GM19240 (cell line): ENCODE results near the gene VPS13D.

ENCODE experiments used
- DNase-seq: peaks from one replicate; pipeline ENCODE4 v3.0.0; 2011; ENCODE audit warnings: low spot score; ENCODE audit not compliant: insufficient read length

Gene VPS13D

DNA sequence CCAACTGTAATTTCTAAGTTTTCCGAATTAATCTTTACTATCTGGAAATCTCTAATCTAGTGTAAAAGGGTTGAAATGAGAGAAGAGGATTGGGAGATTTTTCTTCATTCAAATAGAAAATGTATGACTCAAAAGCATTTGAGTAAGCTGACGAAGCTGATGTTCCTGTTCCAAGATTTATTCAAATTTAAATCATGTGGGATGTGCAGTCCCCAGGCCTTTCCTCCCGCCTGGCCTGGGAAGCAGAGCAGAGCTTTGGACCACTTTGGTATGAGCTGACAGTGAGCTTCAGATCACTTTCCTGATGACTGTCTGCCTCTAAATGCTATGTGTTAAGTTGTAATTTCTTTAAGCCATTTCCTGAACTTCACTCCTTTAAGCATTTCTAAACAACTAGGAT is 196.2 kb downstream of the VPS13D start:
- no peak for DNase-seq

DNA sequence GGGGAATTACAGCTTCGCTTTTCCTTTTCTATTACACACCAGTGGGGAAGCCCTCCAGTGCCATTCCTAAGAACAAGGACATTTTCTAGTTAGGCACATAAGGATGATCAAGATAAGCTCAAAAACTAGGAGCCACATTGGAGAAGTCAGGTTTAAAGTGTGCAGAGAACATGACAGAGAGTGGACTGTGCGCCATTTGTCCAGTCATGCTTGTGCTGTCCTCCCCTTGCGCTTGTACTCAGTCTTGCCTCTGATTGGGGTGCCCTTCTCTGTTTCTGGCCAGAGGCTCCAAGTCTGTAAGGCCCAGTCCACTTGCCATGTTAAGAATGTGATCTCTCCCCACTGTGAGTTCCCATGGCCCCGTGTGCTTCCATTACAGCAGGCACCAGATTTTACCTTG is 198.5 kb downstream of the VPS13D start:
- DNase-seq = no peak

DNA sequence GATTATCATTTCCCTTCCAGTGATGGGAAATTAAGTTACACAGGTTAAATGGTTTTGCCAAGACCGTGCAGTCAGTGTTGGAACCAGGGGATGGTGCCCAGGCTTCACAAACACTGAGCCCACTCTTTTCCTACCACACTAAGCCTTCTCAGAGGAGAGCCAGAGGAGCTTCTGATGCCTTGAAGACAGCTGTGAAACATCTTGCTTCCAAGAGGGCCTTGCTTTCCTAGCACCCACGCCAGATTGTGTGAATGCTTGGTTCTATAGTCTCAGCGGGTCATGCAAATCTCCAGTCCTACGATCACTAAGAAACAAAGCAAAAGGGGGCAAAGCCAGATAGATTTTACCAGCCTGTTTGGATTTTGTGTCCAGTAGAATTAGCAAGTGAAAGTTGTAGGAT is 200.7 kb downstream of the VPS13D start:
- no peak for DNase-seq

DNA sequence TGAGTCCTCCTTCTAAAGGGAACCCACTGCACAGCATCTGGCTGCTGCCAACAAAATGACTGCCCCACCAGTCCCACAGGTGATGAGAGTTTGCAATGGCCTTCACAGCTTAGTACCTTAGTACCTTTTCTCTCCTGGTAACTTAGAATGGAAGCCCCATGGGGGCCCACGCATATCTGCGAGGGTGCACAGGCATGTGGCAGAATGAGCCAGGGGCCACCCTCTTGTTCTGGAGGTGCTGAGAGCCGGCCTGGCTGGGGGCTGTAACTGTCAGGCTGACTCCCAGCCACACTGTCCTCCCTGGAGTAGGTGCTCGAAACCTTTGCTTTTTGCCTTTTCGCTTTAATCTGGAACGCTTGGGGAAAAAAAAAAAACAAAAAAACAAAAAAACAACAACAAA is 203.1 kb downstream of the VPS13D start:
- DNase-seq = no peak

DNA sequence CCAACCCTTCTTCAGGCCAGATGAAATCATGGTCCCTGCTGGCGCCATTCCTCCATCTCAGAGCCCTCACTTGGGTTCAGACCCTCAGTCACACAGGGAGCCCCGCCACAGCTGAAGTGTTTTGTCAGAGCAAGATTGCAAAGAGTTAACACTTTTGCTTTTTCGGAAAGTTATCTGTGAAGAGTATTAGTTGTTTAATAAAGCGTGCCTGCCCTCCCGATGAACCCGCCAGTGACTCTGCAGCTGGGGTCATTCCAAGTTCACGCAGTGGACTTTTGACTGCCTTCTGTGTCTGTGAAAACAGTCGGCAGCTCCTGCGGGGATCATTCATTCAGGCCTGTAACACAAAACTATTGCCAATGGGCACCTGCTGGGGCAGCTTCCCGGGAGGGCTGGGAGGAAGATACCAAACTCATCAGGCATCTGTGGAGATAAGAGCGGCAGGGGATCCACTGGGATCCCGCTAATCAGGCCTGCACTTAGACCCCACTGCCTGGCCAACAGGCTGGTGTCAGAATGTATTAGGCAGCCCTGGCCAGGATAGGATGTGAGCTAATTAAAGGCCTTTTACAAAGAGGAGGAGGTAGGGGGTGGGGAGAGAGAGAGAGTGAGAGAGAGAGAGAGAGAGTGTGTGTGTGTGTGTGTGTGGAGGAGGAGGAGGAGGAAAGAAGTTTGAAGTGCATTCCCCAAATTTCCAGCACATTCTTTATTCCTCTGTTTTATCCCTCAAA is 203.7 kb downstream of the VPS13D start:
- no peak for DNase-seq

DNA sequence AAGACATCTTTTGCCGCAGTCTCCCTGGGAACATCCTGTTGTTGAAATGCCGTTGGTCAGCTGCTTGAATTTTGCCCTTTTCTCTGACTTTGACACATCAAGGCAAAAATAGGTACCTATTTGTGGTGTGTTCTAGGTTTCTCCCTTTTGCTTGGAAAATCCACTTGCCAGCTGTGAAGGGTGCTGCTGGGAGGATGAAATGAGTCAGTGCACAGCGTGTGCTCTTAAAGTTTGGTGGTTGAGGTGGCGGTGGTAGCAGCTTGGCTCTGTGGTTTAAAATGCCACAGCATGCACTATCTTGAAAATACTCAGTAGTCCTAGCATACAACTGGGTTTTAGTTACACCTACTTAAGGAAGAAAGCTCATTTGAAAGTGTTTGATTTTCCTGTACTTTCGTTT is 204.3 kb downstream of the VPS13D start:
- DNase-seq = no peak

DNA sequence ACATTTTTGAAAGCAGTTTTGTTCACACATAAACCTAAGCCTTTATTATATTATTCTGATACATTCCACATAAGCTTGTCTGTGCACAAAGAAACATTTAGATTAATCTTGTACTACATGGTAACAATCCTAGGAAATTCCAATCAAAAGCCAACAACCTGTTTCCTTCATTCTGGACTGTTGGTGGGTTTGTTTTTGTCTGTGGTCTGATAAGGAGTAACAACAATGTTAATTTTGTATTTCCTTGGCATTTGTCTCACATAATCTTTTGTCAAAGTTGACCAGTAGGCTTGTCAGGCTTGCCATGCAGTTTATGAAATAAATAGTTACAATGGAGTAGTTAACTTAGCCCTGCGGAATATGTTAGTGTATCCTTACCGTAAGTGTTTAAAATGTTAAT is 204.9 kb downstream of the VPS13D start:
- DNase-seq = no peak

DNA sequence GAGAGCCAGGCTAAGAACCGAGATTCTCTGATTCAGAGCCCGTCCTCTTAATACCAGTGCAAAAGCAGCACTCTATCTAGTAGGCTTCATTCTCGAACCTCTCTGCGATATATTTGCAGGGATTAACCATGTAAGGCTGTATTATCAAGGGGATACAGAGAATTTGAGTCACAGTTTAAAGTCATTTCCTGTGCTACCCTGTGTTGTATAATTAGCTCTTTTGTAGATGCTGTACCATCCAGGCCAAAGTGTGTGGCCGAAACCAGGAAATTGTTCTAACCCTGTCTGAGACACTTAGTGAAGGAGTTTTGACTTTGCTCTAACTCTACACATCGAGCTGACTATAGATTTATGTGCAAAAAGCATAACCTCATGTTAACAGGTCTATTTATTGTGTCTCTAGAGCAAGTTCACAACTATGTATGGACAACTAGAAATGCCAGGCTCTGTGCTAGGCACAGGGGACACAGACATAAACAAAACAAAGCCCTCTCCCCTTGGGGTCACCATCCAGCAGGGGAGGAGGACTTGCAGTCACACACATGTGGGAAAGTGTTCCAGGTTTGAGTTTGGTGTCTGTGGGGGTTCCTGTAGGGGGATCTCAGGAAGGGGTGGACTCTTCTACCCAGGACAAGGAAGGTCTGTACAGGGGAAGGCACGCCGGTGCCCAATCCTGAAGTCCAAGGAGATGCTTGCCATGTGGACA is 206.0 kb downstream of the VPS13D start:
- no peak for DNase-seq

DNA sequence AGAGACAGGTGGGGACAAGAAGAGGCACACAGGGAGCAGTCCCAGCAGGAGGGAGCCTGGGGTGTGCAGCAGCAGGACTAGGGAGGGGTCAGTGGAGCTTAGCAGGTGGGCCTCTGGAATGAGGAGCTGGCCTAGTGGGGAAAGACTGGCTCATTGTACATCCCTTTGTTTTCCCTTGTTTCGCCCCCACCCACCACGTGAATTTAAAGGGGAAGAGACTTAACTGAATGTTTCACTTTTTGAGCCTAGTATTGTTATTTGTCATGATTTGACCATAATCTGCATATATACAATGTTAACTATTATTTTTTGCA is 206.5 kb downstream of the VPS13D start:
- no peak for DNase-seq

DNA sequence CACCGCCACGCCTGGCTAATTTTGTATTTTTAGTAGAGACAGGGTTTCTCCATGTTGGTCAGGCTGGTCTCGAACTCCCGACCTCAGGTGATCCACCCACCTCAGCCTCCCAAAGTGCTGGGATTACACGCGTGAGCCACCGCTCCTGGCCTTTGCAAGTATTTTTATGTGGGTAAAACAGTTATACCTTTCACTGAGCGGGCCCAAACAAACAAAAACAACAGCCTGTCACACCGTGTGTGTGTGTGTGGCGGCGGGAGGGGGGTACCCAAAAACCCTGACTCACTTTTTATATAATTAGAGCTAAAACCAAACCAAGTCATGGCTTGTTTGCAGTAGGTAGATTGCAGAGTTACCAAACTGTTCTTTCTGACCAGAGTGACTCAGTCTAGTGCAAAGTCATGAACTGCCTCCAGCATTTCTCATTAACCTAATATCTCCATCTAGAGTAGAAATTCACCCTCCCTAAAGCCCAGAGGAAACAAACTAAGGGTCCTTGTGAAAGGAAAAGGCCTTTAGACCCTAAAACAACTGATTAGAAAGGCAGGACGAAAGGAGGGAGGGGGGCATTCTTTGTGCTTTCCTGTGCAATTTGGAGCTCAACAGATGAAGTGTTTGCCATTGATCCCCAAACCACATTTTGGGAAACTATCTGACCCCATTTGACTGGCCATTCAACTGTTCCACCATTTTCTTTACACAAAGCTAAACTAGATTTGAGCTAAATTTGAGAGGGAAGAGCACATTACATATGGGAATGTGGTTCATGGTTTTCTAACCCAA is 207.2 kb downstream of the VPS13D start:
- DNase-seq = no peak

DNA sequence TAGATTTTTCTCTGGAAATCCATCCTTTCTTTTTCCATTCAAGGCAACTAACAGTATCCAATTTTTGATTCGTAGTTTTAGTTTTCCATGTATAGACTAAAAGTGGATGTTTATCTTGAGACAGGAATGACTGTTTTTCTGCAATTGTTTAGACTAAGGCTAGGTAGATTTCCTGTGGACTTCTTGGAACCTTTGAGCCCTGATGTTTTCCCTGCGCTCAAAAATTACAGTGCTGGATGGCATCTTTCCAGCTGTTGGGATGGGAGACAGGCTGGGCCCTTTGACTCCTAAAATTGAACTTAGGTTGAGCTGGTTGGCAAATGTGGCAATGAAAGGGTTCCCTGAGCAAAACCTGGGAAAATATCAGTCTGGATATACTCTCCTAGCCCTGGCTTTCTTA is 207.8 kb downstream of the VPS13D start:
- no peak for DNase-seq

DNA sequence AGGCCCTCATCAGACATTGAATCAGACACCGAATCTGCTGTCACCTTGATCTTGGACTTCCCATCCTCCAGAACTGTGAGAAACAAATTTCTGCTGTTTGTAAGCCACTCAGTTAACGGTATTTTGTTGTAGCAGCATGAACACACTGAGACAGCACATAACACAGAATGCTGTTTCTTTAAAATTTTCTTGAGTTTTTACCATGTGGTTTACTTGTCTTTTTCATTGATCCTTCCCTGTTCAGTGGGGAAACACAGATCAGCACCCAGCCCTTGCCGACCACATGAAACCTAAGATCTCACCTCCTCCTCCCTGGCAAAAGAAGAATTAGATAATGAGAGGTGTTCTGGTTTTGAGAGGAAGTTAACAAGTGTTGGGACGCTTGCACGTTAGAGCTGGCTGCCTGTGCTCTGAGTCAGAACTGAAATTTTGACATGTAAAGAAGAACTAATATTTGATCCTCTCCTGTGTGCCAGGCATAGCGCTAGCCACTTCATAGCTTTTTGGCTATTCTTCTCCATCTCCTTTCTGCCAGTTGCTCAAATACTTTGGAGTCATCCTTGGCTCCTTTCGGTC is 208.6 kb downstream of the VPS13D start:
- no peak for DNase-seq

DNA sequence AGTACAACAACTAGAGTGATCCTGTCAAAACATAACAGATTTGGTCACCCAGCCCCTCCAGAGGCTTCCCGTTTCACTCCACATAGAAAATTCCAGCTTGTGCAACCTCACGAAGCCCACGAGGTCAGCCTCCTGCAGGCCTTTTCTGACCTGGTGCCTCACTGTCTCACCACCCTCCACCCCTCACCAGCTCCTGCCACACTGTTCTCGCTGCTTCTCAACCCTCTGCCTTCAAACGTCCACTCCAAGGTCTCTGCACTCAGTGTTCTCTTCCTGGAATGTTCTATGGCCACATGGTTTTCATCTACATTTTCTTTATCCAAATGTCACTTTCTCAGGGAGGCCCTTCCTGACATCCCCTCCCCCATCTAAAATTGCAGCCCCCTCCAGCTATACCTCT is 209.2 kb downstream of the VPS13D start:
- no peak for DNase-seq

DNA sequence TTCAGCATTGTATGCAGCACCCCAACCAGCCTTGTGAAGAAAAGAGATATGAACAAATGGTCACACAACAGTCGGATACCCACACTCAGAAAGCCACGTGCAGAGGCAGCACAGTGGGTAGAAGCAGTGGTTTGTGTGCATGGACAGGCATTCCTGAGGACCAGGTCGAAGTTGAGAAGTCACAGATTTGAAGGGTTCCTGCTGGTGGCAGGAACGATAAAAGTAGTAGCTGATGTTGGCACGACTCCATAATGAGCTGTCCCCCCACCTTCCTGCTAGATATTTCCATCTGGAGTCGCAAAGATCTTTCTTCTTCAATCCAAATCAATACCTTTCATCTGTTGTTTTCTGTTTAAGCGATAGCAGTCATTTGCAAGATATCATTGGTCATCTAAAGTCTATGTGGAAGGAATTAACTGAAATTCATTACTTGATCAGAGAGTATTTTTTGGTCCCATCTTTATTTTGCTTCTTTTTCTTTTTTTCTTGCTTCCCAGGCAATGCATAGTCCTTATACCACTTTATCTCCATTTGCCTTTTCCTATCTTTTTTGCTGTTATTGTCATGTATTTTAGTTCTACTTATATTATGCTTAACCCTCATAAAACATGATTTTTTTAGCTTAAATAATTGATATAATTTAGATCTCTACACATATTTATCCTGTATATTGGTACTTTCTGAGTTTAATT is 211.7 kb downstream of the VPS13D start:
- DNase-seq = no peak

DNA sequence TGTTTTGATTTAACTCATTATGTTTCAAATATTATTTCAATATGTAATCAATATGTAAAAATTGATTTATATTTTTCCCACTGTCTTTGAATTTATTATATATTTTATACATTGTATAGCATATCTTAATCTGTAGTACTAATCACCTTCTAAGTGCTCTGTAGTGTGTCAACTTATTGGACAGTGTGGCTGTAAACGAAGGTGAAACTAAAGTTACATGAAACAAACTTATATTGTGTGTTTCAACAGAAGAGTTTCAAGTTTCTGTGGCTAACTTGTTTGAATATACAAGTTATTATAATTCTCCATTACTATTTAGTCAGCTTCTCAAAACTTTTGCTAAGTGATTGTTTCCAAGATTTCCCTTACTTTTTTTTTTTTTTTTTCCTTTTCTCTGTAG is 212.4 kb downstream of the VPS13D start:
- no peak for DNase-seq

DNA sequence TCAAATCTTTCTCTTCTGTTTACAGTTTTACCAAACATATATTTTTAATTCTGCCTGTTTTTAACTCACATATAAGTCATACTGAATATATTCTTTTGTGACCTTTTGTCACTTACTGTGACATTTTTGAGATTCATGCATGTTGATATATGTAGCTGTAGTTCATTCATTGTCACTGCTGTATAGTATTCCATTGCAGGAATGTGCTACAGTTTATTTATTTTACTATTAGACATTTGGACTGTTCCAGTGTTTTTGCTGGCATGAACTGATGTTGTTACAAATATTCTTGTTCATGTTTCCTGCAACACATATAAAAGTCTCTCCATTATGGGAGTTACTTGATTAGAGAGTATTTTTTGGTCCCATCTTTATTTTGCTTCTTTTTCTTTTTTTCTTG is 213.3 kb downstream of the VPS13D start:
- no peak for DNase-seq

DNA sequence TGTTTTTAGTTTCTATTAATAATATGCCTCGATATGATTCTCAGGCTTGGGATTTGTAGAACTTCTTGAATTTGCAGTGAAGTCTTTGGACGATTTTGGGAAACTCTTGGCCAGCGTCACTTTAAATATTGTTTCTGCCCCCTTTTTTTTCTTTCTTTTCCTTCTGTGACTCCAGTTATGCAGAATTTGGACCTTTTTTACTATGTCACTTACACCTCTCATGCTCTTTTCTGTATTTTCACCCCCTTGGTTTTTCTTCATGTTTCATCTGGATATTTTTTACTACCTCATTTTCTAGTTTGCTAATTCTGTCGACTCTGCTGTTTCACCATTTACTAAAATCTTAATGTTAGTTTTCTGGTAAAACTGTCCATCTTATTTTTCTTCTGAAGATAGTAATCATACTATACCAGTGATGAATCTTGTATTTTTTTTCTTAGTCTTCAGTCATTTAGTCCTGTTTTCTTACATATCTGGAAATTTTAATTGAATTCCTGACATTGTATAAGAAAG is 214.6 kb downstream of the VPS13D start:
- DNase-seq = no peak

DNA sequence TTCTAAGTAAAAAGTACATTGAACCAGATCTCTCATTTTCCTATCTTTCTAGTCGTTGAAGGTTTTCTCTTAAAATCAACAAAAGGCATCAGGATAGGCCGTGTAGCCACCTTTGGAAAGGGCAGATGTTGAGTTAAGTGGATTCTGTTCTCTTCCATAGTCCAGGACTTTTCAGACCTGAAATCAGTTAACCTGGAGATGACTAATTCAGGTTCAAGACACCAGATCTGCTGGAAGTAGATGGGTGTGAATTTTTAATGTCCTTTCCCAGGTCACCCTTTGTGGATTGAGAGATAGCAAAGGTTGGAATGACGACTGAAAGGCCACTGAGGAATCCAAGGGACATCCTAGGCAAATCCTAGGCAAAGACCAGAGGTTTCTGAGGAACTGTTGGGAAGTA is 215.4 kb downstream of the VPS13D start:
- no peak for DNase-seq

DNA sequence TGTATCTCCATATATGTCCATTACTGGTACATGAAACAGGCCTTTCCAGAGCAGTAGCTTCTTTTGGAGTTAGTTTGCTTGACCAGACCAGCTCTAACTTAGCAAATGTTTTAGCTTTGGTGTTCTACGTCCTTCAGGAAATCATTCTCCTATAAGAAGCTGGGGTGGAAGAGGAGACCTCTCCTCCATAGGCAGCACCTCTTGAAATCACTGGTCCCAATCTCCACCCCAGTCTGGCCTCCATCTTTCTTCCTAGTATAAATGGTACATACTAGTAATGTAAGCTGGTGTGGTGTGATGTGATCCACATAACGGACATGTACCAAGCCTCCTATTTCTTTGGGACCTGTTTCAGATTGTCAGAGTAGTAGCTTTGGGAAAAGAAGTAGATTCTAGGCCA is 216.8 kb downstream of the VPS13D start:
- no peak for DNase-seq

DNA sequence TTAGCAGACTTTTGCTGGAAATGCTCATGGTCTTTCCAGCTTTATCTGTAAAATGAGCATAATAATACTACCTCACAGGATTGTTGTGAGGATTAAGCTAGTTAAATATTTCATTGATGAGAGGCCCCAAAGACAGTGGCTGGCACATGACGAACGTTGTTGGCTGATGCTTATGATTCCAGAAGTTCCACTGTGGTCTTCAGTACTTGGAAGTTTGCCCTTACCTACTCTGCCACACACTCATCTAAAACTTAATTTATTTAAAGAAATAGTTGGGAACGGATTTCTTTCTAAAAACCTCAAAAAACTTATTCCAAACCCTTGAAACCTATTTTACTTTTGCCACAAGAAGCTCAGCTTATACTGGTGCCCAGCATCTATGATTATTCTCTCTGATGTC is 217.5 kb downstream of the VPS13D start:
- no peak for DNase-seq

DNA sequence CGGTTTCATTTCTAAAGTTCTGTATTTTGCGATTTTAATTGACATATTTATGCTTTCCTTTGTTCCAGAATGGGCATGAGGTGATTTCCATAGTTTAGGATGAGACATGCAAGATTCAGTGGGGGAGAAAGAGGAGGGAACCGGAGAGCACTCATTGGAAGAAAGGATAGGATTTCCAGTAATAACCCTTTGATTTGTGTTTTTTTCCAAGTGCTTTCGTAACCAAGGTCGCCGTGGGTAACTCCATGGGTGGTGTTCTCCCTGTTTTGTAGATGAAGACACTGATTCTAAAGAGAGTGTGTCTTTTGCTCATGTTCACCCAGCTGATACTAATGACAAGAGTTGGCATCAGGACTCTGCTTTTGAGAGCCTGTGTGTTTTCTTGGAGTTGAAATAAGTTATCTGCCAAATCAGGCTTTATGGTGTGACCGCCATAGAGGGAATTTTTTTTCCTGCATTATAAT is 218.1 kb downstream of the VPS13D start:
- no peak for DNase-seq
